Muscle of arm (tissue), 14 donors: ENCODE results near the gene PLAC9. TPM values are rescaled to one million over a fixed set of nuclear protein-coding genes. Genes with fewer than 3 reads are reported as not detected.
"Not testable (repeated sequence)": the region's sequence is repeated elsewhere in the genome, so short reads cannot be mapped to it uniquely, and the experiment has no call there.

Experiments
- DNase-seq: peaks from one replicate; pipeline ENCODE4 v3.0.0-alpha.2; 2013
- long read RNA-seq, 11 donors: transcript quantifications; one replicate each; lab custom pipeline, GENCODE V29; 2026
- polyA plus RNA-seq, 12 donors: library from polyadenylated mRNA; unstranded; fragments of 120-200 nt; gene quantifications; one replicate each; pipeline ENCODE4 v1.2.1, GENCODE V29; 2013; ENCODE audit not compliant: insufficient read length in 12 of 12

Gene PLAC9
- 100 to 1,000 TPM in 1 of 12 donors, 10 to 100 TPM in 10, not detected in 1; 55.4 to 143 (median 71.3) TPM for polyA plus RNA-seq
- long read RNA-seq, donor 1, transcript PLAC9-201 (4 exons, 785 nt): major isoform, 25 of 27 reads
- long read RNA-seq, donor 1, partial matches to known transcripts: 0 of 27 reads
- long read RNA-seq, donor 1, other reads (novel, unspliced or antisense): 0 of 27 reads
- long read RNA-seq, donor 2, transcript PLAC9-204 (2 exons, 427 nt): minor isoform, 6 of 132 reads
- long read RNA-seq, donor 2, transcript PLAC9-201 (4 exons, 785 nt): major isoform, 116 of 132 reads
- long read RNA-seq, donor 2, partial matches to known transcripts: 10 of 132 reads
- long read RNA-seq, donor 2, other reads (novel, unspliced or antisense): 0 of 132 reads
- long read RNA-seq, donor 3, transcript PLAC9-201 (4 exons, 785 nt): major isoform, 38 of 48 reads
- long read RNA-seq, donor 3, partial matches to known transcripts: 6 of 48 reads
- long read RNA-seq, donor 3, other reads (novel, unspliced or antisense): 0 of 48 reads
- long read RNA-seq, donor 4, transcript PLAC9-201 (4 exons, 785 nt): major isoform, 38 of 47 reads
- long read RNA-seq, donor 4, partial matches to known transcripts: 5 of 47 reads
- long read RNA-seq, donor 4, other reads (novel, unspliced or antisense): 0 of 47 reads
- long read RNA-seq, donor 5: 0 reads
- long read RNA-seq, donor 6, transcript PLAC9-201 (4 exons, 785 nt): major isoform, 69 of 73 reads
- long read RNA-seq, donor 6, partial matches to known transcripts: 0 of 73 reads
- long read RNA-seq, donor 6, other reads (novel, unspliced or antisense): 0 of 73 reads
- long read RNA-seq, donor 7, transcript PLAC9-201 (4 exons, 785 nt): major isoform, 61 of 65 reads
- long read RNA-seq, donor 7, partial matches to known transcripts: 0 of 65 reads
- long read RNA-seq, donor 7, other reads (novel, unspliced or antisense): 0 of 65 reads
- long read RNA-seq, donor 8, transcript PLAC9-201 (4 exons, 785 nt): major isoform, 85 of 93 reads
- long read RNA-seq, donor 8, transcript PLAC9-204 (2 exons, 427 nt): minor isoform, 8 of 93 reads
- long read RNA-seq, donor 8, partial matches to known transcripts: 0 of 93 reads
- long read RNA-seq, donor 8, other reads (novel, unspliced or antisense): 0 of 93 reads
- long read RNA-seq, donor 9, transcript PLAC9-204 (2 exons, 427 nt): minor isoform, 11 of 166 reads
- long read RNA-seq, donor 9, transcript PLAC9-201 (4 exons, 785 nt): major isoform, 150 of 166 reads
- long read RNA-seq, donor 9, partial matches to known transcripts: 5 of 166 reads
- long read RNA-seq, donor 9, other reads (novel, unspliced or antisense): 0 of 166 reads
- long read RNA-seq, donor 10, transcript PLAC9-201 (4 exons, 785 nt): major isoform, 77 of 80 reads
- long read RNA-seq, donor 10, partial matches to known transcripts: 0 of 80 reads
- long read RNA-seq, donor 10, other reads (novel, unspliced or antisense): 0 of 80 reads
- long read RNA-seq, donor 11, transcript PLAC9-204 (2 exons, 427 nt): minor isoform, 6 of 137 reads
- long read RNA-seq, donor 11, transcript PLAC9-201 (4 exons, 785 nt): major isoform, 131 of 137 reads
- long read RNA-seq, donor 11, partial matches to known transcripts: 0 of 137 reads
- long read RNA-seq, donor 11, other reads (novel, unspliced or antisense): 0 of 137 reads

- peak; percentile 49 for DNase-seq
These were observed at the start of gene PLAC9 for GRCh38 chr10:80132299-80133139. PLAC9 (plus strand) TSS chr10:80132730; CDS start chr10:80132763, 33 bp downstream.

DNA sequence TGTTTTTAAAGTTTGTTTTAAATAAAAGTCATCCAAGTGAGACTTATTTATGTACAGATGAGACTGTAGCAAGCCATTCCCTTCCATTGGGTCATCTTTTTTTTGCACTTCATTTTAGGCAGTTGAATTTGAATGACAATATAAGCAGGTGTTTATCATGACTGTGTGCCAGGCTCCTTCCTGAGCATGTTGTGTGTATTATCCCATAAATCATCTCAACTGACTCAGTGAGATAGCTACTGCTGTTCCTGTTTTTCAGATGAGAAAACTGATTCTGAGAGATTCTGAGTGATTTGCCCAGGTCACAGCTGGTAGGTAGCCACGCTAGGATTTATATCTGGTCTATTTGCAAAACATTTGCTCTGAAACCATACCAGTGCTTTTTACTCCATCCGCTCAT, 42.4 kb upstream of the PLAC9 start:
- no peak for DNase-seq

DNA sequence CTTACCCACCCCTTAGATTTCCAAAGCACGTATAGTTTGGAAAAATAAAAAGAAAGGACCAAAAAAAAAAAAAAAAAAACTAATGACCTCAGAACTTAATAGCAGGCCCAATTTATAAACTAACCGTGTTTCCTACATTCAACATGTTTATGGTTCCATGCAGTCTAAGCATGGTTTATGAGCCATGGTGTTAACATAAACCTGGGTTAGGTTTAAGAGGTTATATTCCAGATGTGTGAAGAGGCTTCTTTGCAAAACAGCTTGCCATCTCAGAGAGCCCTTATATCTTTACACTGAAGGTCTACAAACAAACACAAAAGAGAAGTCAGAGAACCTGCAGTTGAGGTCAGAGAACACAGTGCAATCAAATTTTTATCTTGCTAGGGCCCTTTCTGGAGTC, 38.3 kb upstream of the PLAC9 start:
- DNase-seq: no peak

- not testable (repeated sequence) for DNase-seq
These were observed 34.3 kb upstream of the PLAC9 start for GRCh38 chr10:80098272-80098671.

GRCh38 chr10:80099295-80099694, 33.2 kb upstream of the PLAC9 start:
- not testable (repeated sequence) for DNase-seq

DNA sequence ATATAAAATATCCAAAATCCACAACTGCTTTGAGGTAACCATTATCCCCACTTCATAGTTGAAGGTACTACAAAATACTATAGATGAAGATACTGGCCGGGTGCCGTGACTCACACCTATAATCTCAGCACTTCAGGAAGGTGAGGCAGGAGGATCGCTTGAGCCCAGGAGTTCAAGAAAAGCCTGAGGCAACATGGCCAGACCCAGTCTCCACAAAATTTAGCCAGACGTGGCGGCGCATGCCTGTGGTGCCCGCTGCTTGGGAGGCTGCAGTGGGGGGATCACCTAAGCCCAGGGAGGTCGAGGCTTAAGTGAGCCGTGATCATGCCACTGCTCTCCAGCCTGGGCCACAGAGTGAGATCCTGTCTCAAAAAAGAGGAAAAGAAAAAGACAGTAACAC, 32.4 kb upstream of the PLAC9 start:
- no peak for DNase-seq

GRCh38 chr10:80100861-80101695, 31.5 kb upstream of the PLAC9 start:
- DNase-seq: no peak

DNA sequence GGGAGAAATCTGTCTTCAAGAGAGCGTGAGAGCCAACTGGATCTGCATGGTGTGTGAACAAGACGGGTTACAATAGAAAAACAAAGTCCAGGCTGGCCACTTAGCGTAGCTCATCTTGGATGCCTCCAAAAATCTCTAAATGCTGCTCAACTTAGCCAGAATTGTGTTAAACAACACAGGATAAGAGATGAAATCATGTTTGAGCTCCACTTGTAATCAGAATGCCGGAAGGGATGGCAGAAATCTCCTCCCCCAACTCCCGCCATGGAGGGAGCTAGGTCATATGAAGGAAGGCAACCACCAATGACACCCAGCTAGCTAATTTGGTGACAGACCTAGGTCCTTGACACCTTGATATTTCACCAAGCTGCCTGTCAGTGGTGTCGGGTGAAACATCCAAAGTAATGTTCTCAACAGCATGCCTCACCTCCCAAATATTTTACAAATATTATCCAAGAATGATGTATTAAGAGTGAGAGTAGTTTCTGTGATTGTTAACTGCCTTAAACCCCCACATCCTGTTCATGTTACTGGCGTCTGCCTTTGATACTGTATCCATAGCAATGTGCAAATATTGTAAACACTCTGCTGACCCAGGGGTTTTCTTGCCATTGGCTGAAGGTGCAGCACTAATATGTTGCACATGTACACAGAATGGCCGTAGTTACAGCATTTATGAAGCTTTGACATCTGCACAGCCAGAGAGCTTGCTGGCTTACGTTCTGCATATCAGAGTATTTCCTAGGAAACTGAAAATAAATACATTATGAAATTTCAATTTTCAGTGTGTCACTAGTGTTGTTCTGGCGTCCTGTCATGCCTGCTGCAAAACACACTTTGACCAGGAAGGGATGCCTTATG, 28.2 kb upstream of the PLAC9 start:
- DNase-seq: peak; percentile 93

GRCh38 chr10:80108576-80109239, 23.8 kb upstream of the PLAC9 start:
- no peak for DNase-seq

GRCh38 chr10:80110986-80111385, 21.5 kb upstream of the PLAC9 start:
- DNase-seq: no peak

- DNase-seq: no peak
These were observed 13.9 kb upstream of the PLAC9 start for GRCh38 chr10:80118669-80119068.

DNA sequence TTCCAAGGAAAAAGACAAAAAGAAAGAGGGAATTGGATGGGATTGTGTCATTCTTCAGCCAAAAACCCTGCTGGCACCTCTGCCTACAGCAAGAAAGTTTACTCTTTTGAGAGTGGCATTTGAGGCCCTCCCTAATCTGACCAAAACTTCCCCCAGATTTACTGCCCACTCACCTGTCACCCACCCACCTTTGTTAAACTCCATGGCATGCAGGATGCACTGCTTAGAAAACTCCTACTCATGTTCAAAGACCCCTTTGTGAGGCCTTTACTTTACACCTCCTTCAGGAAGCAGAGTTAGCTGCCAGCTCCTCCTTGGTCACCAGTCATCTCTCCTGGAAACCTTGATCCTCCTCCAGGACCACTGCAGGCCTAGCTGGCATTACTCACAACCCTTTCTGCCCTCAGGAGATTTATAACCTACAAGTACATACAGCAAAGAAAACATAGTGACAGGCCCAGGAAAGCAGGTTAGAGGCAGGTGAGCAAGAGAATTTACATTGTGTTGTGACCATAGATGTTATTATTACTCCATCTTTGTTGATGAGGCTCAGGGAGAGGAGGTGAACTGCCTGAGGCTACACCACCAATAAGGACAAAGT, 10.3 kb upstream of the PLAC9 start:
- no peak for DNase-seq

DNA sequence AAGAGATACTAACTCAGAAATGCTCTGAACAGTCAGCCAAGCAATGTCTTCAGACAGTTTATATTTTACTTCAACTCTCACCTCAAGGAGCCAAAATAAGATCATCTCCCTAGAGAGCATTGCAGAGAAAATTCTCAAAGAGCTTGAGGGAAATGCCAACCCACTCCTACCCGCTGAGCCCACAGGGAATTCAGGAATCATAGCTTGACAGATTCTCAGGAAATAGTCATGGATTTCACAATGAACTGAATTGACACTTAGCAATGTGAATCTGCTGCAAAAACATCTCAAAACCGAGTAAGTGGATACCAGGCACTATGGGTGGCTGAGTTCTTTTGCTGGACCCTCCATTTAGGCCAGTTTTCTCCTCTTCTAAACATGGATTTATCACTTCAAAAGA, 9.8 kb upstream of the PLAC9 start:
- DNase-seq: no peak

DNA sequence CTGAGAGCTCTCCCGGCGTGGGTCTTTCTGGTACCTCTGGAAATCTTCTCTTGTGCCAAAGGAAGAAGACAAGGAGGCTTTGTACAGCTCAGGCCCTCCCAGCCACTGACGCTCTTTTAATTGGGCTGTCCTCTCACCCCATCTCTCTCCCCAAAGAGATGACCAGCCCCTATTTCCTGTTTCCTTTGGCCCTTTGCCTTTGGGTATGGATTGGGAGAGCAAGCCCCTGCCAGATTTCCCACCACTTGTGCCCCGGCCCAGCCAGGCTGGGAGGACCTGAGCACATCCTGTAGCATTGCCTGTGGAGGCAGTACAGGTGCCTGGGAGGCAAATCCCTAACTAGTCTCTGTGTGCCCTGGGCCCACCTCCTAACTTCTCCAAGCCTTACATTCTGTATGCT, 5.7 kb upstream of the PLAC9 start:
- no peak for DNase-seq

DNA sequence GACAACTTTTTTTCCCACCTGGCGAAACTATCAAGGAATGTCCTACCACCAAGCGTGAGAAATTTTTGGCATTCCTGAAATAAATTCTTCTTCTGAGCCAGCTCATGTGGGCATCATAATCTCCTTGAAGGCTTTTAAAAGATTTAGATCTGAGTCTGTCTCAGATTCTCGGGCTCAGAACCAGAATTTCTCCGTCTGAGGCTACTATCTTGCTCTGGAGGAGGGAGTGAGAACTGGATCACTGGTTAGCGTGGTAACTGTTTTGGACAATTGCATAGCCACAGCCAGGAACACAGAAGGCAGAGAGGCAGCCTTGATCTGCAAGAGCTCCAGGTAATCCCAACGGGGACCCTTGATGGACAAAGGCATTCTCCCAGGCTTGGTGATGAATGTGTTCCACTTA, 1.0 kb upstream of the PLAC9 start:
- no peak for DNase-seq

DNA sequence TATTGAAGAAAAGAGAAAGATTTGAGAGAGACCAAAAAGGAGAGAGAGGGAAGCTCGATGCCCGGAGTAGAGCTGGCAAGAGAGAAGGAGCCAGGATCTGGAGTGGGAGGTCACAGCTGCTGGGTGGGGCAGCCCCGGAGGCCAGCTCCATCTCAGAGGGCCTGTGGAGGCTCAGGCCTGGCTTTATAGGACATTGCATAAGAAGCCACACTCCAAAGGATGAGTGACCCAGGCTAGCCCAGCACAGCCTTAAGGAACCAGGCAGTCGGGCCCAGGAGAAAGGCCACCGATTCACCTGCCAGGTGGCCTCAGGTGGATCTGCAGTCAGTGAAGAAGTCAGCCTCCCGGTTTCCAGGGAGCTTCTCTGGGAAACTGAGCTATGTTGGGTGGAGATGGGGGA, 676 bp downstream of the PLAC9 start:
- peak; percentile 60 for DNase-seq

DNA sequence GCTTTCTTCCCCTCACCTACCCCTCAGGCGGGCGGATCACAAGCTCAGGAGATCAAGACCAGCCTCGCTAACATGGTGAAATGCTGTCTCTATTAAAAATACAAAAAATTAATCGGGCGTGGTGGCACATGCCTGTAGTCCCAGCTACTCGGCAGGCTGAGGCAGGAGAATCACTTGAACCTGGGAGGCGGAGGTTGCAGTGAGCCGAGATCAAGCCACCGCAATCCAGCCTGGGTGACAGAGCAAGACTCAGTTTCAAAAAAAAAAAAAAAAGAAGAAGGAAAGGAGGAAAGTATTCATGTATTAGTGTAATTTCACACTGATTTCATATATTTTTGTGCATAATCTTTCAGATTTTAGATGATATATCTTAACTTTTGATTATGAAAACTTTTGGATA, 1.2 kb downstream of the PLAC9 start:
- DNase-seq: not testable (repeated sequence)
